CD4-positive, alpha-beta T cell treated with Interleukin-17A for 1 hour (primary cell): ENCODE results near the gene SYNGR3.
"Not testable (repeated sequence)": the region's sequence is repeated elsewhere in the genome, so short reads cannot be mapped to it uniquely, and the experiment has no call there.

Source experiments
- DNase-seq: peaks from one replicate; pipeline ENCODE4 v3.0.0-alpha.2; 2020

SYNGR3 gene

DNA sequence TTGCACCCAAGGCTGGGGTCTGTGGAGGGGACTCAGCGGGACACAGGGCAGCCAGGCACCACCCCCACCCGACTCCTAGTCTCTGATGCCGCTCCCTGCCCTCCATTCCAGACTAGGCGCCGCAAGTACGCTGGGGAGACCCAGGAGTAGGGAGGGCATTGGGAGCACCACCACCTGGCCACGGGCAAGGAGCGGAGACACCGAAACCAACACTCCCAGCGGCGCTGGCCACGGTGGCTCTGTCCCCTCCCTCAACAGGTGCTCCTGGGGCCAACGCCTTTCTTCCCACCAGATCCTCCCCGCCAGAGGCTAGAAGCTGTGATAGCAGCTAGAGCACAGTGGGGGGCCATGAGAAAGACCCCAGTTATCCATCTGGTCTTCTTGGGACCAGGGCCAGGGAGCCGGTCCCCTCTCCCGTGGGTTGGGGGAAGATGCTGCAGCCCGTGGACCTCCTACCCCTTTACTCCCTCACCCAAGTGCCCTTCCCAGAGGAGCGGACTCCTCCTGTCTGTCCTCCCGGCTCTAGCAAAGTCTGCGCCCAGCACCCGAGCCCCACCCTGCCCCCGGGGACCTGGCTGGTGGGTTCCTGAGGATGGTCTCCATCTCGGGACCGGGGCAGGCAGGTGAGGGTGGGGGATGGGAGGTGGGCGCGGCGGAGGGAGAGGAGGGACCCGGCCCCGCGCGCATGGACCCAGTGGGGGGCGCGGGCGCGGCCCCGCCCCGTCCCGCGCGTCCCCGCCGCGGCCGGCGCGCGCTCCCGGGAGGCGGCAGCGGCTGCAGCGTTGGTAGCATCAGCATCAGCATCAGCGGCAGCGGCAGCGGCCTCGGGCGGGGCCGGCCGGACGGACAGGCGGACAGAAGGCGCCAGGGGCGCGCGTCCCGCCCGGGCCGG, at the start of gene SYNGR3:
Gene SYNGR3 (plus strand): TSS at position 762 of the 892 bp plus-strand sequence. CDS start 133 bp downstream, outside the sequence.
- peak; percentile 9 for DNase-seq

GRCh38 chr16:1940273-1941161, 49.3 kb upstream of the SYNGR3 start:
- DNase-seq, result no peak

- no peak for DNase-seq
Measured at GRCh38 chr16:1941162-1942046, 48.4 kb upstream of the SYNGR3 start.

DNA sequence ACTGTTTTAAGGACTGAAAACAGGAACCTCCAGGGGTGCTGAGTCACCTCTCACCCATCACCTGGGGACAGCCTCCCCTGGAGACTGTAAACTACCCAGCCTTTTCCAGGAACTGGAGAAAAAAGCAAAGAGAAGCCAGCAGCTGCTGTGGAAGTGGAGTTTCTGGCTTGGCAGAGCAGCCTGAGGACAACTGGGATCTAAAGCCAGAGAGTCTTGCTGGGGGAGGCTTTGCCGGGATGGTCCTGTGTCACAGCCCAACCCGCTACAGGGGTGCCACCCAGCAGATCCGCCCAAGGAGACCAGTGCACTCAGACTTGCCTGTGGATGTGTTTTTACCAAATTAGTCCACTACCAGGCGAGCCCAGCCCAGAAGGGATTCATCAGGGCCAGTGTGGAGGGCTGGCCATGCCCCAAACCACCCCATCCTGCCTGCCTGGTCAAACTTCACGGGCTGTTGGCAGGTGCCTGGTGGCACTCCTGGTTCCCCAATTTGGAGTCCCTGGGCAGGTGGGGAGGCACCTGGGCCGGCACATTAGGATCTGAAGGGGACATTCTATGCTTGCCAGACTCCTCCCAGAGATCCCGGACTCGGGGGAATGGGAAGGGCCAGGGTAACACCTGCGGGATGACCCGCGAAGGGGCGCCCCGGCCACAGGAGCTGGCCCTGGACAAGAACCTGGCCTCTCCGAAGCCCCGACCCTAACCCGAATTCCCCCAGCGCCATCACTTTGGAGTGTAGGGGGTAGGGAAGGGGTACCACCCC, 47.5 kb upstream of the SYNGR3 start:
- DNase-seq, result no peak

- DNase-seq, result peak; percentile 99
Measured at GRCh38 chr16:1942810-1943726, 46.7 kb upstream of the SYNGR3 start, which contains the start of gene MSRB1. Gene MSRB1, minus strand, starts transcription at chr16:1943199. Its CDS starts 43 bp downstream, at chr16:1943156.

DNA sequence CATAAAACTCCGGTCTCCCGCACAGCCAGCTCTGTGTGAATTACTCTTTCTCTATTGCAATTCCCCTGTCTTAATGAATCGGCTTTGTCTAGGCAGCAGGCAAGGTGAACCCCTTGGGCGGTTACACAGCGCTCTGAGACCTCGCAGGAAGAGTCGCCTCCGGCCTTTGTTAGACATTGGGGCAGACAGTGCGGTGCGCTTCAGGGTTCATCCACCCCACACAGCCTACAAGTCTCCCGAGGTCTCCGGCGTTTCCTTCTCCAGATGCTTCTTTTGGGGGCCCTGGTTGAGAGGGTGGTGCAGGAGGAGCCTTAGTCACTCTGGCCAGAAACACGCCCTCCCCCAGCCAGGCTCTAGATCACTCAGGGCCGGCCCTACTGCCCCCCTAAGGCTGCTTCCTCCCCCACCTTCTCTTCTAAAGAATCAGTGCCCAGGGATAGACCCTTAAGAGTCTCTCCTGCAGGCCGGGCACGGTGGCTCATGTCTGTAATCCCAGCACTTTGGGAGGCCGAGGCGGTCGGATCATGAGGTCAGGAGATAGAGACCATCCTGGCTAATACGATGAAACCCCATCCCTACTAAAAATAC, 45.1 kb upstream of the SYNGR3 start:
- no peak for DNase-seq

GRCh38 chr16:1945559-1946391, 44.0 kb upstream of the SYNGR3 start:
- DNase-seq, result no peak

GRCh38 chr16:1946495-1947368, 43.0 kb upstream of the SYNGR3 start:
- DNase-seq, result no peak

DNA sequence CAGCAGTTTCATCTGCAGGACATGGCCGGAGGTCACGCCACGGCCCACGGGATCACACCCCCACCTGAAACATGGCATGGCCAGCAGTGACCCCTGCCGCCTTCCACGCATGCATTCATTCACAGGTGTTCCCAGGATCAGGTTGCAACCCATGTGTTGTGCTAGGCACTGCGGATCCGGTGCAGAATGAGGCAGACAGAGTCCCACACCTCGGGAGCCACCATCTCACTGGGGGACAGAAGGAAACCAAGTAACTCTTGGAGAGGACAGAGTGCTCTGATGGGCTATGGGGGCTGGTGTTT, 42.5 kb upstream of the SYNGR3 start:
- DNase-seq, result no peak

DNA sequence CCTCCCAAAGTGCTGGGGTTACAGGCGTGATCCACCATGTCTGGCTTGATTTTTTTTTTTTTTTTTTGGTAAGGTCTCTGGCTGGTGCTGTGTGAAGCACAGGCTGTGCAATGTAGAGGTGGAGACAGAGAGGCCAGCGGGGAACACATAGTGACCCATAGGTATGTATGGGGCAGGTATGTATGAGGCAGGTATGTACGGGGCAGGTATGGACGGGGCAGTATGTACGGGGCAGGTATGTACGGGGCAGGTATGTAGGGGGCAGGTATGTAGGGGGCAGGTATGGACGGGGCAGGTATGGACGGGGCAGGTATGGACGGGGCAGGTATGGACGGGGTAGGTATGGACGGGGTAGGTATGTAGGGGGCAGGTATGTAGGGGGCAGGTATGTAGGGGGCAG, 40.3 kb upstream of the SYNGR3 start:
- DNase-seq, result no peak

- DNase-seq, result no peak
Measured at GRCh38 chr16:1950047-1950446, 39.7 kb upstream of the SYNGR3 start.

- no peak for DNase-seq
Measured at GRCh38 chr16:1950559-1950958, 39.2 kb upstream of the SYNGR3 start.

DNA sequence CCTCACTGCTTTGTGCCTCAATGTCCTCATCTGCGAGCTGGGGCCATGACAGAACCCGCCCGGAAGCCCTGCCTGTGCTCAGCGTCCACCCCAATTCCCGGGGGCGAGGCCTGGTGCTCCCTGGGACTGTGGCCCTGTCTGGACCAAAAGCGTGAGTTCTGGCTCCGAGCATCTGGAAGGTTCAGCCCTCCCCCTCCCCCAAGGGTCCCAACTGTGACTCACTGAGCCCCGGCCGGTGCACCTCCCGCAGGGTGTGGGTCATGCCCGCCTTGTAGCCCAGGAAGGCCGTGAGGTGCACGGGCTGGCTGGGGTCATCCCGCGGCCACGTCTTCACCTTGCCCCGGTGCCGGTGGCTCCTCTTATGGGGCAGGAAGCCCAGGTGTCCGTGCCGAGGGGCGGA, 36.0 kb upstream of the SYNGR3 start:
- DNase-seq, result no peak

DNA sequence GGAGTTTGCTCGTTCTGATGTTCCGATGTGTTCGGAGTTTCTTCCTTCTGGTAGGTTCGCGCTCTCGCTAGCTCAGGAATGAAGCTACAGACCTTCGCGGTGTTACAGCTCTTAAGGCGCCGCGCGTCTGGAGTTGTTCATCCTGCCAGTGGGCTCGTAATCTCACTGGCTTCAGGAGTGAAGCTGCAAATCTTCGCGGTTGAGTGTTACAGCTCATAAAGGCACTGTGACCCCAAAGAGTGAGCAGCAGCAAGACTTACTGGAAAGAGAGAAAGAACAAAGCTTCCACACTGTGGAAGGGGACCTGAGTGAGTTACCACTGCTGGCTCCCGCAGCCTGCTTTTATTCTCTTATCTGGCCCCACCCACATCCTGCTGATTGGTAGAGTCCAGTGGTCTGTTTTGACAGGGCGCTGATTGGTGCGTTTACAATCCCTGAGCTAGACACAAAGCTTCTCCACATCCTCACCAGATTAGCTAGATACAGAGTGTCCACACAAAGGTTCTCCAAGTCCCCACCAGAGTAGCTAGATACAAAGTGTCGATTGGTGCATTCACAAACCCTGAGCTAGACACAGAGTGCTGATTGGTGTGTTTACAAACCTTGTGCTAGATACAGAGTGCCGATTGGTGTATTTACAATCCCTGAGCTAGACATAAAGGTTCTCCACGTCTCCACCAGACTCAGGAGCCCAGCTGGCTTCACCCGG, 32.2 kb upstream of the SYNGR3 start:
- DNase-seq, result not testable (repeated sequence)

- DNase-seq, result not testable (repeated sequence)
Measured at GRCh38 chr16:1958143-1958491, 31.7 kb upstream of the SYNGR3 start.

GRCh38 chr16:1958715-1959268, 31.0 kb upstream of the SYNGR3 start:
- DNase-seq, result no peak

DNA sequence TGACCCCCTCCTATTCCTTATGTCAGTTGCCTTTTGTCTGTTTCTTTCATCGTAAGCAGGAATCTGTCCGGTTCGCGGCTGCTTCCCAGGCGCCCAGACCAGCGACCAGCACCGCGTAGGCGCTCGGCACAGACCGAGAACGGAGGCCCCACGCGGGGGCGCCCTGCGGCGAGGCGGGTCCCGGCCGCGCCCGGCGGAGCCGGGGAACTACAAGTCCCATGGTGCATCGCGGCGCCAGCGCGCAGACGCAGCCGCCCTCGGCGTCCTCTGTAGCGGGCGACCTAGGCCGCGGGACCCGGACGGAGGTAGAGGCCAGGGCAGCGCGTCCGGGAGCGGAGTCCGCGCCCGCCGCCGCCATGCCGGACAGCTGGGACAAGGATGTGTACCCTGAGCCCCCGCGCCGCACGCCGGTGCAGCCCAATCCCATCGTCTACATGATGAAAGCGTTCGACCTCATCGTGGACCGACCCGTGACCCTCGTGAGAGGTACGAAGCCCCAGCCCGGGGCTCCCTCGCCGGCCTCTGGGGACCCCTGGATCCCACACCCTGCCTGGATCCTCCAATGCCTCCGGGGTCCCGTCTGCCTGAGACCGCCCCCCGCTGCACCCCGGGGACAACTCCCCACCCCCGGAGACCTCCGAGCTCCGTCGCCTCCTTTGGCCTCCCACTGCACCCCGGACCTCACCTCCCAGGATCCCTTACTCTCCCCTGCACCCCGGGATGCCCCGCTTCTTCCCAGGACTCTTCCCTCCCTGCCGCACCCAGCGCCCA, 30.3 kb upstream of the SYNGR3 start, which contains the start of gene NDUFB10:
Gene NDUFB10 (plus strand): TSS at position 270 of the 771 bp plus-strand sequence. CDS start 87 bp downstream, at position 357.
- DNase-seq, result peak; percentile 90
